ENCODE data around the gene NANOS1. TPM values are rescaled to one million over a fixed set of nuclear protein-coding genes. Genes with fewer than 3 reads are reported as not detected.

The NANOS1 gene
- polyA plus RNA-seq (ENCODE audit: insufficient read length in 10 of 10) = 10 to 100 TPM in 1 of 10 donors, 1 to 10 TPM in 9; 3.1 to 10.3 (median 5.4) TPM
- long read RNA-seq, donor 1, full-length matches to known transcripts = 18 of 52 reads
- long read RNA-seq, donor 1, partial matches to known transcripts = 34 of 52 reads
- long read RNA-seq, donor 1, other reads (novel, unspliced or antisense) = 0 of 52 reads
- long read RNA-seq, donor 2, full-length matches to known transcripts = 23 of 23 reads
- long read RNA-seq, donor 2, partial matches to known transcripts = 0 of 23 reads
- long read RNA-seq, donor 2, other reads (novel, unspliced or antisense) = 0 of 23 reads
- long read RNA-seq, donor 3 = 0 reads
- long read RNA-seq, donor 4, full-length matches to known transcripts = 12 of 12 reads
- long read RNA-seq, donor 4, partial matches to known transcripts = 0 of 12 reads
- long read RNA-seq, donor 4, other reads (novel, unspliced or antisense) = 0 of 12 reads
- long read RNA-seq, donor 5, full-length matches to known transcripts = 20 of 372 reads
- long read RNA-seq, donor 5, partial matches to known transcripts = 352 of 372 reads
- long read RNA-seq, donor 5, other reads (novel, unspliced or antisense) = 0 of 372 reads
- long read RNA-seq, donor 6, full-length matches to known transcripts = 21 of 385 reads
- long read RNA-seq, donor 6, partial matches to known transcripts = 219 of 385 reads
- long read RNA-seq, donor 6, other reads (novel, unspliced or antisense) = 145 of 385 reads
- long read RNA-seq, donor 7, full-length matches to known transcripts = 11 of 11 reads
- long read RNA-seq, donor 7, partial matches to known transcripts = 0 of 11 reads
- long read RNA-seq, donor 7, other reads (novel, unspliced or antisense) = 0 of 11 reads
- long read RNA-seq, donor 8, full-length matches to known transcripts = 19 of 19 reads
- long read RNA-seq, donor 8, partial matches to known transcripts = 0 of 19 reads
- long read RNA-seq, donor 8, other reads (novel, unspliced or antisense) = 0 of 19 reads
- long read RNA-seq, donor 9, full-length matches to known transcripts = 4 of 4 reads
- long read RNA-seq, donor 9, partial matches to known transcripts = 0 of 4 reads
- long read RNA-seq, donor 9, other reads (novel, unspliced or antisense) = 0 of 4 reads

- peak in 1 of 3 donors; percentile 76 for DNase-seq
Observed at GRCh38 chr10:119029613-119030420, at the start of gene NANOS1. TSS of gene NANOS1 (plus strand) at chr10:119029714. CDS start at chr10:119029802, 88 bp downstream.

GRCh38 chr10:118980135-118980865 lies 49.2 kb upstream of the NANOS1 start:
- no peak for DNase-seq

GRCh38 chr10:118980870-118981269 lies 48.6 kb upstream of the NANOS1 start:
- DNase-seq = no peak

- no peak for DNase-seq
Observed at GRCh38 chr10:118981946-118982345, 47.6 kb upstream of the NANOS1 start.

GRCh38 chr10:118982366-118982765 lies 47.1 kb upstream of the NANOS1 start:
- DNase-seq = no peak

- DNase-seq = no peak
Observed at GRCh38 chr10:118983263-118983662, 46.3 kb upstream of the NANOS1 start.

- DNase-seq = no peak
Observed at GRCh38 chr10:118985576-118985975, 43.9 kb upstream of the NANOS1 start.

GRCh38 chr10:118986815-118987790 lies 42.4 kb upstream of the NANOS1 start:
- DNase-seq = no peak

GRCh38 chr10:118990326-118990725 lies 39.2 kb upstream of the NANOS1 start:
- no peak for DNase-seq

GRCh38 chr10:118992496-118992895 lies 37.0 kb upstream of the NANOS1 start:
- DNase-seq = no peak

GRCh38 chr10:118993214-118993613 lies 36.3 kb upstream of the NANOS1 start:
- no peak for DNase-seq

GRCh38 chr10:118994321-118994720 lies 35.2 kb upstream of the NANOS1 start:
- no peak for DNase-seq

- no peak for DNase-seq
Observed at GRCh38 chr10:118995739-118996138, 33.8 kb upstream of the NANOS1 start.

- DNase-seq = no peak
Observed at GRCh38 chr10:118997379-118997778, 32.1 kb upstream of the NANOS1 start.

- no peak for DNase-seq
Observed at GRCh38 chr10:118998183-118998582, 31.3 kb upstream of the NANOS1 start.

GRCh38 chr10:119001717-119002500 lies 27.6 kb upstream of the NANOS1 start:
- no peak for DNase-seq

- DNase-seq = no peak
Observed at GRCh38 chr10:119003572-119004289, 25.8 kb upstream of the NANOS1 start.
